ENCODE data around the gene RGS4.
A peak's percentile ranks its signal among the peaks of the same experiment; 100 is the strongest.
"Not testable (repeated sequence)": the region's sequence is repeated elsewhere in the genome, so short reads cannot be mapped to it uniquely, and the experiment has no call there.

The RGS4 gene

GRCh38 chr1:163069655-163070277 lies 605 bp downstream of the RGS4 start:
- DNase-seq: no peak

- peak; percentile 56 for DNase-seq
These were observed 2.5 kb downstream of the RGS4 start for GRCh38 chr1:163071405-163072255.

GRCh38 chr1:163072658-163073057 lies 3.5 kb downstream of the RGS4 start:
- DNase-seq: no peak

- DNase-seq: no peak
These were observed 4.8 kb downstream of the RGS4 start for GRCh38 chr1:163074004-163074403.

GRCh38 chr1:163074716-163075284 lies 5.6 kb downstream of the RGS4 start:
- DNase-seq: no peak

- no peak for DNase-seq
These were observed 6.9 kb downstream of the RGS4 start for GRCh38 chr1:163076044-163076443.

- DNase-seq: no peak
These were observed 7.3 kb downstream of the RGS4 start for GRCh38 chr1:163076446-163076845.

GRCh38 chr1:163076981-163077761 lies 8.0 kb downstream of the RGS4 start:
- no peak for DNase-seq

GRCh38 chr1:163082971-163083370 lies 13.8 kb downstream of the RGS4 start:
- no peak for DNase-seq

- DNase-seq: no peak
These were observed 14.5 kb downstream of the RGS4 start for GRCh38 chr1:163083690-163084089.

GRCh38 chr1:163084330-163084729 lies 15.2 kb downstream of the RGS4 start:
- no peak for DNase-seq

GRCh38 chr1:163085041-163085903 lies 16.1 kb downstream of the RGS4 start:
- DNase-seq: no peak

- DNase-seq: no peak
These were observed 16.7 kb downstream of the RGS4 start for GRCh38 chr1:163085904-163086268.

- DNase-seq: not testable (repeated sequence)
These were observed 20.0 kb downstream of the RGS4 start for GRCh38 chr1:163089117-163089516.

- DNase-seq: peak; percentile 8
These were observed 21.3 kb downstream of the RGS4 start for GRCh38 chr1:163090321-163090945.

- DNase-seq: no peak
These were observed 24.0 kb downstream of the RGS4 start for GRCh38 chr1:163093169-163093568.

- DNase-seq: no peak
These were observed 24.4 kb downstream of the RGS4 start for GRCh38 chr1:163093579-163093978.

- no peak for DNase-seq
These were observed 25.0 kb downstream of the RGS4 start for GRCh38 chr1:163094182-163094581.

GRCh38 chr1:163094589-163094988 lies 25.4 kb downstream of the RGS4 start:
- no peak for DNase-seq

- no peak for DNase-seq
These were observed 26.1 kb downstream of the RGS4 start for GRCh38 chr1:163095213-163095612.

- no peak for DNase-seq
These were observed 33.4 kb downstream of the RGS4 start for GRCh38 chr1:163102590-163102989.
